Naive thymus-derived CD8-positive, alpha-beta T cell (primary cell): Measurements from ENCODE around the gene HSPB2. TPM values are rescaled to one million over a fixed set of nuclear protein-coding genes. Genes with fewer than 3 reads are reported as not detected.
"Not testable (repeated sequence)": the region's sequence is repeated elsewhere in the genome, so short reads cannot be mapped to it uniquely, and the experiment has no call there.

Experiments used
- ATAC-seq, 2 donors: fragments of 150-1000 bp; cut with Tn5 transposase in 1 of 2; sonication (Bioruptor Pico), chemical (Tn5 transposase) in 1 of 2; 1 replicate in 1 of 2; 2 replicates in 1 of 2; pipeline ENCODE4 v1.10.0; 2021; ENCODE audit warnings: mild to moderate bottlenecking in 2 of 2, moderate library complexity in 2 of 2
- POLR2A ChIA-PET: fragments of 350-600 bp; sonication (Branson Sonifier 250); formaldehyde crosslinking; loops from one replicate; lab custom pipeline; 2021; ENCODE audit warnings: antibody characterized with exemption; lab: Charles Lee
- DNase-seq, 10 donors: peaks; one replicate each; pipeline versions ENCODE4 v3.0.0 to v3.0.0-alpha.2; 2020 to 2022
- H3K27ac Mint-ChIP-seq, 10 donors: one replicate each; pipeline ENCODE4 v1.8.0; 2020 to 2022; ENCODE audit warnings: mild to moderate bottlenecking in 10 of 10, mixed read lengths in 10 of 10, moderate library complexity in 4 of 10, inconsistent platforms in 1 of 10
- H3K27me3 Mint-ChIP-seq, 5 donors: one replicate each; pipeline ENCODE4 v1.8.0; 2021 to 2022; ENCODE audit warnings: mixed read lengths in 5 of 5
- H3K36me3 Mint-ChIP-seq, 3 donors: one replicate each; pipeline ENCODE4 v1.8.0; 2020 to 2022; ENCODE audit warnings: mixed read lengths in 3 of 3, mild to moderate bottlenecking in 2 of 3, inconsistent platforms in 1 of 3
- H3K4me1 Mint-ChIP-seq, 4 donors: one replicate each; pipeline ENCODE4 v1.8.0; 2021 to 2022; ENCODE audit warnings: mixed read lengths in 4 of 4
- H3K4me3 Mint-ChIP-seq, 10 donors: one replicate each; pipeline ENCODE4 v1.8.0; 2020 to 2022; ENCODE audit warnings: mild to moderate bottlenecking in 10 of 10, mixed read lengths in 10 of 10, moderate library complexity in 6 of 10, inconsistent platforms in 1 of 10
- H3K9me3 Mint-ChIP-seq, 9 donors: one replicate each; pipeline ENCODE4 v1.8.0; 2020 to 2022; ENCODE audit warnings: mixed read lengths in 9 of 9, mild to moderate bottlenecking in 3 of 9, inconsistent platforms in 1 of 9, moderate library complexity in 1 of 9
- polyA plus RNA-seq, 3 donors: library from polyadenylated mRNA; unstranded; fragments of 300-500 nt; fragmentation: Illumina TruSeq; gene quantifications; one replicate each; pipeline ENCODE4 v1.2.3, GENCODE V29; 2021
- total RNA-seq, 8 experiments: library from RNA in 2 of 8; stranded (reverse) in 2 of 8; gene quantifications; one replicate each; pipeline ENCODE4 v1.2.3 and lab custom pipeline; 2021 to 2026

HSPB2 gene
- total and polyA plus RNA-seq, 5 experiments from 2014 or later: 0.27 TPM; not detected in 4

DNA sequence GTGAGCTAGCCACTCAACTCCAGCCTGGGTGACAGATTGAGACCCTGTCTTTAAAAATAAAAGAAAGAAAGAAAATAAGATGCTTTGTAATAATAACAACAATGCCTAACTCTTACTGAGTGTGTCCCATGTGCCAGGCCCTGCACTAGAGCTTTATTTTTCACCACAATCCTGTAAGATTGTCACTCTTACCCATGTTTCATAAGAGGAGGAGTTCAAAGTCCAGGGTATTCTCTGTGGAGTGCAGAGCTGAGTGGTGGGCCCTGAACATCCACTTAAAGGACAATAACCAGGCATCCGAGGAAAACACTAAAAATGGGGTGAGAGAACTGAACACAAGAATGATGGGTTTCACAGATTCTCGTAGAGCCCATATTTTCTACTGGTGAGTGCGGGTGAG, 5.3 kb downstream of the HSPB2 start:
- POLR2A ChIA-PET: no interaction called here
- Mint-ChIP-seq H3K27me3 (peaks cover 19 to 54% (median 35%) of the 10 kb centered on the region in 5 donors), H3K27ac (no peak overlapping the region), H3K4me1 (peaks cover 0 to 3% (median under 1%) of the 10 kb centered on the region in 4 donors), H3K9me3 (no peaks in the 10 kb centered on the region), H3K36me3 (no peaks in the 10 kb centered on the region), H3K4me3 (no peak overlapping the region)
- DNase-seq (no peak), ATAC-seq (no peak)

GRCh38 chr11:111918390-111919256, 6.1 kb downstream of the HSPB2 start, which contains the start of gene C11orf52:
C11orf52 (plus strand) TSS chr11:111918913; CDS start chr11:111918973, 60 bp downstream.
- peak within 1 kb of the TSS in 1 of 10 donors; percentile 27 for H3K27ac Mint-ChIP-seq
- ATAC-seq (no peak), DNase-seq (no peak)
- H3K4me1 Mint-ChIP-seq: no peaks in the 10 kb centered on the region
- peaks cover 16 to 46% (median 35%) of the 10 kb centered on the region in 5 donors for H3K27me3 Mint-ChIP-seq
- no peaks in the 10 kb centered on the region for H3K9me3 Mint-ChIP-seq
- POLR2A ChIA-PET: no interaction called here
- H3K36me3 Mint-ChIP-seq: no peaks in the 10 kb centered on the region
- H3K4me3 Mint-ChIP-seq: no peak within 1 kb of the TSS

DNA sequence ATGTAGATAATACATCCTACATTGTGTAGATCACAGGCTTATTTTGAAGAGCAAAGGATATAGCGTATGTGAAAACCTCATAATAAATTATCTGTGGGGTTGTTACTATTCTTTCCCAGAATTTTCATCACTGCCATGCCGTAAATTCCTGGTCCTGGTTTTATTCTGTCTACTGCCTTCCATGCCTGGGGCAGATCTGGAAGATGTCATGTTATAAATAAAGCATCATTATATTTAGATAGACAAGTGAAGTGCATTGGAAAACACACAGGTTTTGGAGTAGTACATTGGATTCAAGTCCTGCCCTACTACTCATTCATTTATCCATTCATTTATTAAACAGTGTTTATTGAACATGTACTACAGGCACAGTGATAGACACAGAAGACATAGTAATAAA, 8.4 kb downstream of the HSPB2 start:
- no peaks in the 10 kb centered on the region for H3K36me3 Mint-ChIP-seq
- POLR2A ChIA-PET: no interaction called here
- H3K9me3 Mint-ChIP-seq: no peaks in the 10 kb centered on the region
- ATAC-seq: no peak
- peaks cover 6 to 24% (median 22%) of the 10 kb centered on the region in 5 donors for H3K27me3 Mint-ChIP-seq
- H3K4me1 Mint-ChIP-seq: peaks cover 0 to 4% (median 3%) of the 10 kb centered on the region in 4 donors
- H3K27ac Mint-ChIP-seq: no peak overlapping the region
- H3K4me3 Mint-ChIP-seq: no peak overlapping the region
- no peak for DNase-seq

DNA sequence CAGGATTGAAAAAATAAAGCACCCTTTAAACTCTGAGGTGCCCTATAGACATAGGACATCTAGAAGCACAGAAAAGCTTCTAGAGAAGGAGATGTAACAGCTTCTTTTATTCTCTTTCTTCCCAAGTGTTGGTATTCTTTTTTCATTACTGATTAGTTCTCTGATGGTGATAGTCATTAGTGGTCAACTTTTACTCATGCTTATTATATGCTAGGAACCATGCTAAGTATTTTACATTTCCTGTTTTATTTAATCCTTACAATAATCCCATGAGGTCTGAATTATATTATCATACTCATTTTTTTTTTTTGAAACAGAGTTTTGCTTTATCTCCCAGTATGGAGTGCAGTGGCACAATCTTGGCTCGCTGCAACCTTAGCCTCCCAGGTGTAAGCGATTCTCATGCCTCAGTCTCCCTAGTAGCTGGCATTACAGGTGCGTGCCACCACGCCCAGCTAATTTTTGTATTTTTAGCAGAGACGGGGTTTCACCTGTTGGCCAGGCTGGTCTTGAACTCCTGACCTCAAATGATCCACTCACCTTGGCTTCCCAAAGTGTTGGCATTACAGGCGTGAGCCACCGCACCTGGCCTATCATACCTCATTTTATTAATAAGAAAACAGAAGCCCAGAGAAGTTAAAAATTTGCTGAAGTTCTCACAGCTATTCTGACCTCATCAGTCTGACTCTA, 9.2 kb downstream of the HSPB2 start:
- POLR2A ChIA-PET: interaction anchor here (0.7 kb wide), 1 partner anchor 35 kb away, joined by 3 read pairs; no protein-coding TSS in a partner anchor
- no peaks in the 10 kb centered on the region for H3K36me3 Mint-ChIP-seq
- H3K27ac Mint-ChIP-seq: no peak overlapping the region
- peaks cover 0 to 17% (median 14%) of the 10 kb centered on the region in 5 donors for H3K27me3 Mint-ChIP-seq
- H3K4me1 Mint-ChIP-seq: peaks cover 0 to 10% (median 9%) of the 10 kb centered on the region in 4 donors
- no peak for ATAC-seq
- DNase-seq: no peak
- H3K9me3 Mint-ChIP-seq: no peaks in the 10 kb centered on the region
- H3K4me3 Mint-ChIP-seq: no peak overlapping the region

- no peak for DNase-seq
- no peak for ATAC-seq
- Mint-ChIP-seq H3K4me3 (no peak overlapping the region), H3K36me3 (no peaks in the 10 kb centered on the region), H3K27me3 (peaks cover 0 to 13% (median 5%) of the 10 kb centered on the region in 5 donors), H3K9me3 (no peaks in the 10 kb centered on the region), H3K27ac (no peak overlapping the region), H3K4me1 (peaks cover 2 to 17% (median 16%) of the 10 kb centered on the region in 4 donors)
- POLR2A ChIA-PET: no interaction called here
These were observed 10.3 kb downstream of the HSPB2 start for GRCh38 chr11:111922803-111923202.

DNA sequence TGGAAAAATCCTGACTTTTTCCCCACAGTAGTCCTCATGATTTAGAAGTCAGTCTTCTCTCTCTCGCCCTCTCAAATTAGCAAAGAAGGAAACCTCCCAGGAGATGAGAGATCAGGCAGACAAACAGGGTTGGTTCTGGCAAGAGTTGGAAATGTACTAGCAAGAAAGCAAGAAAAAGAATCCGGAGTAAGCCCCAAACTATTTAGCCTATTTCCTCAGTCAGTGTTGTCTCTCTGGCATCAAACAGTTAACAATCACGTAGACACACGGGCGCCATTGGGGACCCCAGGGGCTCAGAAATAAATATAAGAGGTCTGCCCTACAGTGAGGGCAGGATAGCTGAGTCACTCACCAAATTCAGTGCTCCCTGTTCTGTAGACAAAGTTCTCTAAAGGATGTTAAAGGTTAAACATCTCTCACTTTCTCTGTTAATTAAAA, 10.8 kb downstream of the HSPB2 start:
- Mint-ChIP-seq H3K27ac (peak overlapping the region in 1 of 10 donors; percentile 57), H3K27me3 (peaks cover 0 to 8% (median 1%) of the 10 kb centered on the region in 5 donors), H3K9me3 (no peaks in the 10 kb centered on the region), H3K36me3 (no peaks in the 10 kb centered on the region), H3K4me1 (peaks cover 2 to 17% (median 16%) of the 10 kb centered on the region in 4 donors), H3K4me3 (no peak overlapping the region)
- ATAC-seq: no peak
- DNase-seq: no peak
- POLR2A ChIA-PET: no interaction called here

- H3K9me3 Mint-ChIP-seq: no peaks in the 10 kb centered on the region
- ATAC-seq (no peak), DNase-seq (no peak)
- peaks cover 2 to 17% (median 16%) of the 10 kb centered on the region in 4 donors for H3K4me1 Mint-ChIP-seq
- H3K27me3 Mint-ChIP-seq: peaks cover 0 to 8% (median 1%) of the 10 kb centered on the region in 5 donors
- H3K36me3 Mint-ChIP-seq: no peaks in the 10 kb centered on the region
- no peak overlapping the region for H3K4me3 Mint-ChIP-seq
- POLR2A ChIA-PET: no interaction called here
- H3K27ac Mint-ChIP-seq: peak overlapping the region in 1 of 10 donors; percentile 57
These were observed 11.4 kb downstream of the HSPB2 start for GRCh38 chr11:111923951-111924350.

DNA sequence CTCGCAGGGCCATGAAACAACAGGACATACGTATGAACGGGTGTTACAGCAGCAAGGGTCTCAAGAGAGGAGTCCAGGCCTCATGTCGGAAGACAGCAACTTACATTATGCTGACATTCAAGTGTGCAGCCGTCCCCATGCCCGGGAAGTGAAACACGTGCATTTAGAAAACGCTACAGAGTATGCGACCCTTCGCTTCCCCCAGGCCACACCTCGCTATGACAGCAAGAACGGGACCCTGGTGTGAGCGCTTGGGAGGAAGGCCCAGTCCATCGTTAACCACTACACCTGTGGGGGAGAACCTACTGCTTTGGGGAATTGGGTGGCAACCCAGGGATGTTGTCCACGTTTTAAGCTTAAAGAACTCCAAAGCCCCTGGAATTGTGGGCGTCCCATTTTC, 13.4 kb downstream of the HSPB2 start:
- Mint-ChIP-seq H3K4me3 (peak overlapping the region; percentile 69 to 91 (median 85)), H3K4me1 (peaks cover 2 to 17% (median 16%) of the 10 kb centered on the region in 4 donors), H3K27ac (peak overlapping the region in 8 of 10 donors; percentile 27 to 96 (median 95)), H3K9me3 (no peaks in the 10 kb centered on the region), H3K27me3 (peaks cover 0 to 5% (median 0%) of the 10 kb centered on the region in 5 donors), H3K36me3 (no peaks in the 10 kb centered on the region)
- POLR2A ChIA-PET: interaction anchor here (1.3 to 2.6 kb wide), 8 partner anchors 10 to 1388 kb away, joined by 3 to 28 read pairs (median 10); partner anchors contain the start of genes ALG9, CFAP68, DIXDC1 and DLAT
- no peak for ATAC-seq
- DNase-seq: no peak

DNA sequence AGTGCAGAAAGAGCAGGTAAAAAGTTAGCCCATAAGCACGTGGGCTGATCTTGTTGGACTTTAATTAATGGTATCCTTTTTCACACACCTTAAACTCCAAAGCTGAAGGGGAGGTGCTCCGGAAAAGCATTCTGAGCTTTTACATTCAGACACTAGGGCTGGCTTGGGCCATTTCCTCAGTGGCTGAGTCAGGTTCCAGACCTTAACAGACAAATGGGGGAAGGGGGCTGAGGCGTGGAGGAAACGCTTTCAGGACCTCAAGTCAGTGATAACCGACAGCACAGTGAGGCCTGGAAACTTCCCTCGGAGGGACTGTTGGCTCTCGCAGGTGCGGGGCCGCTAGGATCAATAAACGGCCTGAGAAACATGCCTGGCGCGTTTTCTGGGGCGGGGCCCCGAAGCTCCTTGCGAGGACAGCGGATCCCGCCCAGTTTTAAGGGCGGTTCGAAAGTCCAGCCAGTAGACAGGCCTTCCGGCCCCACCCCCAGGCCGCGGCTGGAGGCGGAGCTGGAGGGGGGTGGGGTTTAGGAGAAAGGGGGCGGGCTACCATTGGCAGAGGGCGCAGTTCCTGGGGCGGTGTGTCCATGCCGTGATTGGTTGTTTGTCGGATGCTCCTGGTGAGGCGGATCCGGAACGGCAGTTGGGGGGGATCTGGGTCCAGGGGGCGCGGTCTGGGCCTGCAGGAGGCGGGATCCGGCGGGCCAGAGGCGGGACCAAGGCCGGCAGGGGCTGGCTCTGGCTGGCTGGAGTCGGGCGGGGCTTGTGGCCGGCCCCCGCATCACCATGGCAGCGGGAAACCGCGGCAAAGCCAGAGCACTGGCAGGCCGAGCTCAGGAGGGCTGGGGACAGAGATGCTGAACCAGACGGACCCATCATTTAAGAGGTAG, 14.2 kb downstream of the HSPB2 start:
- Mint-ChIP-seq H3K27ac (peak overlapping the region; percentile 70 to 96 (median 95)), H3K4me1 (peaks cover 2 to 17% (median 16%) of the 10 kb centered on the region in 4 donors), H3K27me3 (no peaks in the 10 kb centered on the region), H3K36me3 (no peaks in the 10 kb centered on the region), H3K4me3 (peak overlapping the region; percentile 82 to 91 (median 87)), H3K9me3 (no peaks in the 10 kb centered on the region)
- POLR2A ChIA-PET: interaction anchor here (0.7 to 2.6 kb wide), 12 partner anchors 10 to 1388 kb away, joined by 3 to 28 read pairs (median 6); partner anchors contain the start of genes ALG9, CFAP68, DIXDC1 and DLAT
- peak; percentile 88 to 89 for ATAC-seq
- peak; percentile 90 to 98 (median 95) for DNase-seq

GRCh38 chr11:111930472-111930871, 17.9 kb downstream of the HSPB2 start:
- Mint-ChIP-seq H3K27ac (no peak overlapping the region), H3K9me3 (no peaks in the 10 kb centered on the region), H3K4me1 (peaks cover 5 to 25% (median 22%) of the 10 kb centered on the region in 4 donors), H3K27me3 (no peaks in the 10 kb centered on the region), H3K4me3 (no peak overlapping the region), H3K36me3 (no peaks in the 10 kb centered on the region)
- POLR2A ChIA-PET: no interaction called here
- ATAC-seq (no peak), DNase-seq (no peak)

GRCh38 chr11:111932611-111932950, 20.0 kb downstream of the HSPB2 start:
- H3K27ac Mint-ChIP-seq: no peak overlapping the region
- no peaks in the 10 kb centered on the region for H3K9me3 Mint-ChIP-seq
- H3K36me3 Mint-ChIP-seq: no peaks in the 10 kb centered on the region
- no peaks in the 10 kb centered on the region for H3K27me3 Mint-ChIP-seq
- peaks cover 8 to 24% (median 21%) of the 10 kb centered on the region in 4 donors for H3K4me1 Mint-ChIP-seq
- no peak for ATAC-seq
- no peak for DNase-seq
- POLR2A ChIA-PET: interaction anchor here (1.3 kb wide), 1 partner anchor 155 kb away, joined by 3 read pairs; the partner anchor contains the start of genes SDHD and TIMM8B
- peak overlapping the region in 1 of 10 donors; percentile 59 for H3K4me3 Mint-ChIP-seq

- POLR2A ChIA-PET, DNase-seq, H3K27me3 Mint-ChIP-seq, H3K9me3 Mint-ChIP-seq, H3K36me3 Mint-ChIP-seq, H3K27ac Mint-ChIP-seq, H3K4me3 Mint-ChIP-seq, ATAC-seq: not testable (repeated sequence)
- H3K4me1 Mint-ChIP-seq: peaks cover 11 to 30% (median 27%) of the 10 kb centered on the region in 4 donors
These were observed 20.6 kb downstream of the HSPB2 start for GRCh38 chr11:111933176-111933575.
